ENCODE results near the gene CAMK1.

CAMK1 gene

GRCh38 chr3:9793161-9793781, 23.5 kb upstream of the CAMK1 start:
- H3K27ac ChIP-seq (ENCODE audit: low read depth, low read length, severe bottlenecking): peak overlapping the region; percentile 100
- H3K4me1 ChIP-seq (ENCODE audit: control insufficient read depth, insufficient read depth, low read length, poor library complexity, severe bottlenecking): no peaks in the 10 kb centered on the region
- H3K9me3 ChIP-seq (ENCODE audit: control insufficient read depth, low read length): no peaks in the 10 kb centered on the region
- 0 to 1% methylated on average over 17 to 18 of the region's 23 CpGs for WGBS, 2 experiments (ENCODE audit: insufficient coverage in 2 of 2)
- H3K36me3 ChIP-seq (ENCODE audit: control insufficient read depth, insufficient read depth, low read length): peaks cover 64% of the 10 kb centered on the region
- peak overlapping the region; percentile 98 for H3K4me3 ChIP-seq (ENCODE audit: extremely low read depth, insufficient read depth, low read length, poor library complexity, severe bottlenecking)

- H3K4me3 ChIP-seq (ENCODE audit: extremely low read depth, insufficient read depth, low read length, poor library complexity, severe bottlenecking): peak within 1 kb of the TSS; percentile 98
- H3K4me1 ChIP-seq (ENCODE audit: control insufficient read depth, insufficient read depth, low read length, poor library complexity, severe bottlenecking): no peaks in the 10 kb centered on the region
- peaks cover 60% of the 10 kb centered on the region for H3K36me3 ChIP-seq (ENCODE audit: control insufficient read depth, insufficient read depth, low read length)
- H3K27ac ChIP-seq (ENCODE audit: low read depth, low read length, severe bottlenecking): peak within 1 kb of the TSS; percentile 100
- H3K9me3 ChIP-seq (ENCODE audit: control insufficient read depth, low read length): no peaks in the 10 kb centered on the region
- 0% methylated on average over 52 to 61 of the region's 65 CpGs for WGBS, 2 experiments (ENCODE audit: insufficient coverage in 2 of 2)
Measured at GRCh38 chr3:9792405-9793160, 22.8 kb upstream of the CAMK1 start, which contains the start of the genes ARPC4 and TADA3. ARPC4 (plus strand) TSS chr3:9793082; CDS start chr3:9793122, 40 bp downstream. TADA3 (minus strand) TSS chr3:9792473; CDS start chr3:9791466, 1,007 bp downstream.

- Histone ChIP-seq H3K27ac (ENCODE audit: low read depth, low read length, severe bottlenecking) (peak overlapping the region; percentile 100), H3K36me3 (ENCODE audit: control insufficient read depth, insufficient read depth, low read length) (peaks cover 59% of the 10 kb centered on the region), H3K4me1 (ENCODE audit: control insufficient read depth, insufficient read depth, low read length, poor library complexity, severe bottlenecking) (no peaks in the 10 kb centered on the region), H3K4me3 (ENCODE audit: extremely low read depth, insufficient read depth, low read length, poor library complexity, severe bottlenecking) (peak overlapping the region; percentile 98), H3K9me3 (ENCODE audit: control insufficient read depth, low read length) (no peaks in the 10 kb centered on the region)
- WGBS, 2 experiments (ENCODE audit: insufficient coverage in 2 of 2): 28 to 36% methylated on average over 6 to 11 of the region's 14 CpGs
Measured at GRCh38 chr3:9791790-9792404, 22.1 kb upstream of the CAMK1 start.

DNA sequence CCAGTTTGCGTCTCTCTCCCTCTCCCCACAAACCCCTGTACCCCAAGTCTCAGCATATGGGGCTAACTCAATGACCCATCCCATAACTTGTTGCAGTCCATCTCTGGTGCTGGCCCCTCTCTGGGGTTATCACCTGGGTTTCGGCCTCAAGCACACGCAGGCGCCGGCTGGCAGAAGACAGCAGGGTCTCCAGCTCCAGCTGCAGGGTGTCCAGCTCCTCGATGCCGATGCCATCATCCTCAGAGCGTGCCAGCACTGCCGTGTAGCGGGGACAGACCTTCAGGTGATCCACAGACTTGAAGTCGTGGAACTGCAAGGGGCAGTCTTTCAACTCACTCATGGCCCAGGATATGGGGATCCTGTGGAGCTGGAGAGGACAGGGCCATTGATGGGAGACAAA, 21.4 kb upstream of the CAMK1 start:
- H3K4me1 ChIP-seq (ENCODE audit: control insufficient read depth, insufficient read depth, low read length, poor library complexity, severe bottlenecking): no peaks in the 10 kb centered on the region
- WGBS, 2 experiments (ENCODE audit: insufficient coverage in 2 of 2): 96 to 100% methylated on average over 10 of the region's 11 CpGs

GRCh38 chr3:9787714-9788113, 18.0 kb upstream of the CAMK1 start:
- Histone ChIP-seq H3K9me3 (ENCODE audit: control insufficient read depth, low read length) (no peaks in the 10 kb centered on the region), H3K36me3 (ENCODE audit: control insufficient read depth, insufficient read depth, low read length) (peaks cover 57% of the 10 kb centered on the region)
- 96 to 99% methylated on average over 6 of the region's 6 CpGs for WGBS, 2 experiments (ENCODE audit: insufficient coverage in 2 of 2)

More for the DNA sequence above, 21.4 kb upstream of the CAMK1 start:
- Histone ChIP-seq H3K4me3 (ENCODE audit: extremely low read depth, insufficient read depth, low read length, poor library complexity, severe bottlenecking) (no peak overlapping the region), H3K36me3 (ENCODE audit: control insufficient read depth, insufficient read depth, low read length) (peaks cover 60% of the 10 kb centered on the region), H3K9me3 (ENCODE audit: control insufficient read depth, low read length) (no peaks in the 10 kb centered on the region), H3K27ac (ENCODE audit: low read depth, low read length, severe bottlenecking) (no peak overlapping the region)

DNA sequence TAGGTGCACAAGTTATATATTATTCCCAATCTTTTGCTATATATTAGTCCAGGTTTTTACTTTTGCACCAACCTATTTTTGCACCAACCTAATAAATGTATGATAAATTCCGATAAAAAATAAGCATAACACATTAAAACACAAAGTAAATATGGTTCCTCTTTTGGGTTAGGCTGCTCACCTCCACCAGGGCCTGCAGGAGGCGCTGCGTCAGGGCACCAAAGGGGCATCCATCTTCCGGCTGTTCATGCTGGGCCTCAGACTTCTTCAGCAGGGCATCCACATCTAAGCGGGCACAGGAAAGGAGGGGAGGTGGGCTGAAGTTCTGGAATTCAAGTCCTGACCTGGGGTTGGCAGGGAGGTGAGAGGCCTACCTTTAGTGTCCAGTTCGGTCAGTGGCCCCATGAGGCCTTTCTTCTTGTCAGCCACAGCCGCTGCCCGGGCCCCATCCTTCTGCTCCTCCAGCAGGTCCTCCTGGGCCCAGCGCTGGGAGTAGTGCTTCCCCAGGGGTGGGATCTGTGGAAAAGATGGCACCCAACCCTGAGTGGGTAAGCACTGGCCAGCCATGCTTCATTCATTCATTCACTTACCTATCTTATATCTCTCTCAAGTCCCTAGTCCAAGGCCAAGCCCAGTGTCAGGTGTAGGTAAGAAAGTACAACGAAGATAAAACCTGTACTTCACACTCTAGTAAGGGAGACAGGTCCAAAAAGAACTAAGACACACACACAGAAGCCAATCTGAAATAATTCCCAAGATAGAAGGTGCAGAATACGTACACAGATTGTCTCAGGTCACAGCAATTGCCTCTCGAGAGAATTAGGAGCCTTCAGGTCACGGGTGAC, 17.3 kb upstream of the CAMK1 start:
- no peak overlapping the region for H3K4me3 ChIP-seq (ENCODE audit: extremely low read depth, insufficient read depth, low read length, poor library complexity, severe bottlenecking)
- peaks cover 64% of the 10 kb centered on the region for H3K36me3 ChIP-seq (ENCODE audit: control insufficient read depth, insufficient read depth, low read length)
- H3K9me3 ChIP-seq (ENCODE audit: control insufficient read depth, low read length): no peaks in the 10 kb centered on the region
- H3K4me1 ChIP-seq (ENCODE audit: control insufficient read depth, insufficient read depth, low read length, poor library complexity, severe bottlenecking): no peaks in the 10 kb centered on the region
- WGBS, 2 experiments (ENCODE audit: insufficient coverage in 2 of 2): 95 to 96% methylated on average over 9 to 11 of the region's 13 CpGs
- no peak overlapping the region for H3K27ac ChIP-seq (ENCODE audit: low read depth, low read length, severe bottlenecking)

More at GRCh38 chr3:9787714-9788113, 18.0 kb upstream of the CAMK1 start:
- H3K4me1 ChIP-seq (ENCODE audit: control insufficient read depth, insufficient read depth, low read length, poor library complexity, severe bottlenecking): no peaks in the 10 kb centered on the region
- no peak overlapping the region for H3K27ac ChIP-seq (ENCODE audit: low read depth, low read length, severe bottlenecking)
- H3K4me3 ChIP-seq (ENCODE audit: extremely low read depth, insufficient read depth, low read length, poor library complexity, severe bottlenecking): no peak overlapping the region

DNA sequence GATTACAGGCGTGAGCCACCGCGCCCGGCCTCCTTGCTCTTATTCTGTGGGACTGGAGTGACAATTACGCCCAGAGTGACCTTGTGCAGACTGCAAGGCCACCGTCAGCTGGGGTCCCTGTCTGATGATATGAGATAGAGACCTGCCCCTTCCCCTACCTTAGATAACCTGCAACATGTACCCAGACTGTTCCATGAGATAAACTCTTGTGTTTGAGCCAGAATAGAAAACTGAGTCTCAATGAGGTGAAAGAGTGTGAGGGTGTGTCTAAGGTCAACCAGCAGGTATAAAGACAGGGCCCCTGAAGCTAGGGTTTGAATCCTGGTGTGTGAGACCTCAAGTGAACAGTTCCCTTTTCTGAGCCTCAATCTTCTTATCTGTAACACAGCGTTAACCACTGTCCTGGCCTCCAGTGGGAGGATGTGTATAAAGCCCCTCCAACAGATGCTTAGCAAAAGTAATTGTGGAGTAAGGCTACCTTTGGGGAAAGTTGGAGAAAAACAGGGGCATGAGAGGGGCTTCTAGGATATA, 16.5 kb upstream of the CAMK1 start:
- Histone ChIP-seq H3K4me1 (ENCODE audit: control insufficient read depth, insufficient read depth, low read length, poor library complexity, severe bottlenecking) (no peaks in the 10 kb centered on the region), H3K27ac (ENCODE audit: low read depth, low read length, severe bottlenecking) (no peak overlapping the region), H3K36me3 (ENCODE audit: control insufficient read depth, insufficient read depth, low read length) (peaks cover 70% of the 10 kb centered on the region), H3K4me3 (ENCODE audit: extremely low read depth, insufficient read depth, low read length, poor library complexity, severe bottlenecking) (no peak overlapping the region), H3K9me3 (ENCODE audit: control insufficient read depth, low read length) (no peaks in the 10 kb centered on the region)
- 90 to 100% methylated on average over 5 to 6 of the region's 7 CpGs for WGBS, 2 experiments (ENCODE audit: insufficient coverage in 2 of 2)

- 95 to 100% methylated on average over 3 to 4 of the region's 7 CpGs for WGBS, 2 experiments (ENCODE audit: insufficient coverage in 2 of 2)
- Histone ChIP-seq H3K9me3 (ENCODE audit: control insufficient read depth, low read length) (no peaks in the 10 kb centered on the region), H3K36me3 (ENCODE audit: control insufficient read depth, insufficient read depth, low read length) (peaks cover 70% of the 10 kb centered on the region)
Measured at GRCh38 chr3:9785602-9786001, 15.9 kb upstream of the CAMK1 start.

DNA sequence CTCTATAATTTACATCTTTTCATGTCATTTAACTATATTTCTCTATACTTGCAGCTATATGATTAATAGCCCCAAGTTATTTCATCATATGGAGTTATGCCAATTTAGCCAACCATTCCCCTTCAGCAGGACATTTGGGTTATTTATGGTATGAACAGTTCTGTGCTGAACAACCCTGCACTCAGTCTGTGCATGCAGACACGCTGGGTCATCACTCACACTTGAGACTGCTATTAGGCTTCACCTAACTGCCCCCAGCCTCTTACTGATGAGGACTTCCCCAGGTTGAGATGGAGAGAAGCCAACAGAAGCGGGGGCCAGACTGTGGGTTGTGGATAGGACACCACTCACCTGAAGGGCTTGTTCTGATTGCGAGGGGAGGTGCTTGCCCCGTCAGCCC, 15.2 kb upstream of the CAMK1 start:
- no peaks in the 10 kb centered on the region for H3K9me3 ChIP-seq (ENCODE audit: control insufficient read depth, low read length)
- no peak overlapping the region for H3K27ac ChIP-seq (ENCODE audit: low read depth, low read length, severe bottlenecking)
- H3K4me1 ChIP-seq (ENCODE audit: control insufficient read depth, insufficient read depth, low read length, poor library complexity, severe bottlenecking): peaks cover 3% of the 10 kb centered on the region
- peaks cover 72% of the 10 kb centered on the region for H3K36me3 ChIP-seq (ENCODE audit: control insufficient read depth, insufficient read depth, low read length)
- WGBS, 2 experiments (ENCODE audit: insufficient coverage in 2 of 2): 100% methylated on average over 1 of the region's 4 CpGs; no CpG with 5 or more reads in 1 of the 2 experiments
- no peak overlapping the region for H3K4me3 ChIP-seq (ENCODE audit: extremely low read depth, insufficient read depth, low read length, poor library complexity, severe bottlenecking)

More at GRCh38 chr3:9785602-9786001, 15.9 kb upstream of the CAMK1 start:
- Histone ChIP-seq H3K4me3 (ENCODE audit: extremely low read depth, insufficient read depth, low read length, poor library complexity, severe bottlenecking) (no peak overlapping the region), H3K4me1 (ENCODE audit: control insufficient read depth, insufficient read depth, low read length, poor library complexity, severe bottlenecking) (peaks cover under 1% of the 10 kb centered on the region), H3K27ac (ENCODE audit: low read depth, low read length, severe bottlenecking) (no peak overlapping the region)

DNA sequence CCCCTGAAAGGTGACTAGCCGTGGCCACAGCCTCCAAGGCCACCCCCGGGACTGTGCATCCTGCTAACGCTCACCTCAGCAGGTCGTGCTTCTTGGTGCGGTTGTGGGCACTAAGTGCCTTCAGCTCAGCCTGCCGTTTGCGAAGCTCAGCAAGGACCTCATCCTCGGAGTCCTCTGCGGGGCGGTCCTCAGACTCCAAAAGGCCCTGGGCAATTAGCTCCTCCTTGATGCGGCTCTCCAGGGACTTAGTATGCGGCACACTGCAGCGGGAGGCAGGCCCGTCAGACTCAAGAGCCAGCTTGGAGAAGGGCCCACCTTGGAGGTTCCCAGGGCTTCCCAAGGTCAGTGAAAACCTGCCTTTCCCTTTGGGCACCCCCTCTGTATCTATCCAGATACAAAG, 14.2 kb upstream of the CAMK1 start:
- H3K36me3 ChIP-seq (ENCODE audit: control insufficient read depth, insufficient read depth, low read length): peaks cover 69% of the 10 kb centered on the region

More for the DNA sequence above, 14.2 kb upstream of the CAMK1 start:
- H3K9me3 ChIP-seq (ENCODE audit: control insufficient read depth, low read length): no peaks in the 10 kb centered on the region
- no peak overlapping the region for H3K4me3 ChIP-seq (ENCODE audit: extremely low read depth, insufficient read depth, low read length, poor library complexity, severe bottlenecking)
- peaks cover 3% of the 10 kb centered on the region for H3K4me1 ChIP-seq (ENCODE audit: control insufficient read depth, insufficient read depth, low read length, poor library complexity, severe bottlenecking)
- WGBS, 2 experiments (ENCODE audit: insufficient coverage in 2 of 2): 95% methylated on average over 8 to 14 of the region's 14 CpGs
- H3K27ac ChIP-seq (ENCODE audit: low read depth, low read length, severe bottlenecking): no peak overlapping the region
